NCI-H82 (cell line): ENCODE data around the gene RGS6.
A peak's percentile ranks its signal among the peaks of the same experiment; 100 is the strongest.

Experiments used
- DNase-seq: peaks from one replicate; lab custom pipeline; 2025; lab: John Stamatoyannopoulos, UW

Gene RGS6

DNA sequence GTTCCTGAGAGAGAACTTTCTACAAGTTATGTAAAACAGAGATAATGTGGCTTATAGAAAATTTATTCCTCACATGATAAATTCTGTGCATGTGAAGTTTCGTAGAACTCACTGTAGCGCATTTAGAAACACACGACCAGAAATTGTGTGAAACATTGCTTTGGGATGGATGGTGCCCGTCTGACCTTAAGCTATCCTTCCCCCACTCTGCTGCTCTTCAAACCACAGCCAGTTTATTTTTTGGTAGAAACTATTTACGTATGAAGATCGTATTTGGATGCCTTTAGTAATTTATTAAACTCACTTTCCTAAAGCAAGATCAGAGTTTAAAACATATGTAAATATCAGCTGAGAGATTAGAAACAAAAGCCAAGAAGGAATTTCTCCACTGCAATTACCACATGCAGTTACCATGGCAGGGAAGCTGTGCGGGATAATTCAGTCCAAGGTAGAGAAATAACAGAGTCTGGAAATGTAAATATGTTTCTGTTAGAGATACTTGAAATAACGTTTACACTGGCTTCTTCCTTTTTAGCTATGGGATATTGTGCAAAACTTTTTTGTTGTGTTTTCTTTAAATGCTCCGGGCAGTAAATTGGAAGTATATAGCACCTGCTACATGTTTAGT is 382.7 kb downstream of the RGS6 start:
- no peak for DNase-seq

DNA sequence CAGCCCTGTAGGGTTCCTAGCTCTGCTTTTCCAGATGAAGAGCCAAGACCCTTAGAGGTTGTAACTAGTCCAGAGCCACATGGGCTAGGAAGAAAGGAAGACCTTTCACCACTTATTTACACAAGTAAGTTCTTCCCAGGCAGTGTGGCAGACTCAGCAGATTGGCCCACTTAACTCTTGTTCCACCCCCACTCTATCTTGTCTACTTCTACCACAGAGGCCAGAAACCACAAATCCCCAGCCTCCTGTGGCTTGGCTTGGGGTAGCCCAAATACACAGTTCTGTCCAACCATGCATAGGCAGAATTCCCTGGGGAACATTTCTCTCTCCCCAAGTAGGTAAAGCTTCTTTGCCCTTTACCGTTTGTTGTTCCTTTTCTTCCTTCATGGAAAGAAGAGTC is 383.5 kb downstream of the RGS6 start:
- DNase-seq = no peak

DNA sequence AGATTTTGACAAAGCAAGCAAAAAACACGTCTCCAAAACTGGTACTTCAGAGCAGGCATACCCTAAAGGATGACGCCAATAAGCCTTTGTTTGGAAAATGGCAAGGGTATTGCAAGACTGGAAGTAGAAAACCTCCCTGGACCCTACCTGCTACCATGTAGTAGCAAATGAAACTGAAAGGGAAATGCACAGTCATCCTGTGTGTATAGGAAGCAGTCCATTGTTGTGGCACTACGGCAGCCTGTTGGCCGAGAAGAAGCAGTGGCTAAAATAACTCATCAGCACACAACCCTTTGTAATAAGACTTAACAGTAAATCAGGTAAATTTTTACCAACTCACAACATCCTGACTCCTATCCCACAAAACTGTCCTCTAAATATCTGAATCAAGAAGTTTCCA is 386.4 kb downstream of the RGS6 start:
- no peak for DNase-seq

DNA sequence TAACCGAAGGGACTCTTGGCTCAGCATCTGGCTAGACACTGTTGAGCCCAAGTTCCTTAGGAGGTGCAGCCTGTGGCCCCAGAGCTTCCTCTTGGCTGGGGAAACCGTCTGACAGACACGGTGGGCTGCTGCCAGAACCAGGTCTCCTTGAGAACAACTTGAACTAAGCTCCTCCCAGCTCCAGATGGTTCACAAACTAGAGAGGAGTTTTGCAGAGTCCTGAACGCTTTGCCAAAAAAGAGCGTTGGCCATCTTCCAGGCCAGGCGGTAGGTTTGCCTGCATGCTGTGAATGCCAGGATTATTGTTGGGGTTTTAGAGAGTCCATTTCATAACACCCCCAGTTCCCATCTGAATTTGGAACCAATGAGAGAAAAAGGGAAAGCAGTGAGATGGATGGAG is 399.8 kb downstream of the RGS6 start:
- peak; percentile 69 for DNase-seq

DNA sequence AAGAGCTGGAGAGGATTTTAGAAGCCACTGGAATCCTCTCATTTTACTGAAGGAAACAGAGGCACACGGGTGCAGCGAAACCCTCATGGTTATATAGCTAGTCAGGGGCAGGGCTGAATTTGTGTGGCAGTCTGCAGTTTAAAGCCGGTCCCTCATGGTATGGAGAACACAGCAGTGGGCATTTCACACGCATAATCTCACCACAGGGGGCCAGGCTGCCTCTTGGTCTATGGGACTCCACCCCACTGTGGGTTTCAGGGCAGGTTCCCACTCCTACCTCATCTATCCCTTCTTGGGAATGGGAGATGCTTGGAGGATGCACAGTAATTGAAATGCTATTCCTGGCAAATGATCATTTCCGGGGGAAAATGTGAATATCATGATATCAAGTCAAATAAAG is 400.6 kb downstream of the RGS6 start:
- no peak for DNase-seq

DNA sequence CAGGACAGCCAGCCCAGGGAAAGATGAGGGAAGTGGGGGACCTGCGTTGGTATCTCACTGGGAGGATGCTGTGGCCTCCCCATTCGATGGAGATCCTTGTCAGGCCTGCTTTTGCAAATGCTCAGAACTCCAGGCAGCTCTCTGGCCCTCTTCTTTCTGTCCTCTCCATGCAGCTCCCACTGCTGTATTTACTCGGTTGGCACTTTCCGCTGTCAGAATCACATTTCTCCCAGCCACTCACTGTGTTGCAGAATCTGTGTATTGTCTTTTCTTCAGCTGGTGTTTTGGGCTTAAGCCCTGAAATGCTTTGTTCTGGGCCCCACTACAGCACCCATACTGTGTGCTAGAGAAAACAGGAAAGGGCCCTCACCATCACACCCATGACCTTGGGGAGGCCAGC is 401.1 kb downstream of the RGS6 start:
- no peak for DNase-seq

DNA sequence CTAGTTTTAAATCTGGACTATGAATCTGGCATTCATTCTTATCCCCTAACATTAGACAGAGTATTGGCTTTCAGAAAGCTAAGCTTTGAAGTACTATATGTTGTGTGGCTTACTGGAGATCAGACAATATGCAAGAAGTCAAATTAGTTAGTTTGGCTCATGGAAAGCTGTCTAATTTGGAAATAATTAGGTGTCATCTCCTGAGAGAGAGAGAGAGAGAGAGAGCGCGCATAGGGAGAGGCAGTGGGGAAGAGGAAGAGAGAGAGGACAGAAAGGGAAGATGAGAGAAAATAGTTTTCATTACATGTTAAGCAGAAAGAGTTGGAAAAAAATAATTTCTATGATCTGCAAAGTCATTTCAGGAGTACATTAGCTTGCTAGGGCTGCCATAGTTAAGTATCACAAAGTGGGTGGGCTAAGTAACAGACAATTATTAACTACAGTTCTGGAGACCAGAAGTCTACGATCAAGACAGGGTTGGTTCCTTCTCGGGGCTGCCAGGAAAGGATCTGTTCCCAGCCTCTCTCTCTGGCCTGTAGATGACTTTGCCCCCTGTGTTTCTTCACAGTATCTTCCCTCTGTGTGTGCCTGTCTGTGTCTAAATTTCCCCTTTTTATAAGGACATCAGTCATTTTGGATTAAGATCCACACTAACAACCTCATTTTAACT is 404.2 kb downstream of the RGS6 start:
- DNase-seq = no peak

DNA sequence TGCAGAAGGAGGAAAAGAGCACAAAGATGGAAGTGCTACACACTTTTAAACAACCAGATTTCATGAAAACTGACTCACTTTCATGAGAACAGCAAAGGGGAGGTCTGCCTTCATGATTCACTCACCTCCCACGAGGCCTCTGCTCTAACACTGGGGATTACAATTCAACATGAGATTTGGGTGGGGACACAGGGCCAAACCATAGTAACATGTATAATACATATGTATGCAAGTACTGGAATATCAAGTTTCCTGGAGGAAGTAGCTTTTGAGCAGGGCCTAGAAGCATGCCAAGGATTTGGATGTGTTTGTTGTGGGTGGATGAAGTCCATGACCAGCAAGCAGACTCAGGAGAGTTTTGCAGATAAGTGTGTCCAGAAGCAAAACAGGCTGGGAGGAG is 409.0 kb downstream of the RGS6 start:
- no peak for DNase-seq

DNA sequence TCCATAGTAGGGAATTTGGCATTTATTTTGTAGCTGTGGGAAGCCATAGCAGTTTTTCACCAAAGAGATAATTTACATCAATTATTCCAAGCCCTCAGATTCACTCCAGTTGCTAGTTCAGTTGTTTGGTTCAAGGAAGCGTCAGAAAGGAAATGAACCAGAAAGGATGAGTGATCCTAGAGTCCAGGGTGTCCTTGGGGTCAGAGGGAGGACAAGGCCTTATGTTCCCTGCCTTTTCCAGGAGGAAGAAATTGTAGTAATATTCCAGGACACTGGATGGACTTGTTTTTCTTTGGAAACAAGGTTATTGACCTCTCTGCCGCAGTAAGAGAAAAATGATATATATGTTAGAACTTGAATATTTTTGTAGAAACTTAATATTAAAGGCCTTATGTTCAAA is 409.5 kb downstream of the RGS6 start:
- no peak for DNase-seq

DNA sequence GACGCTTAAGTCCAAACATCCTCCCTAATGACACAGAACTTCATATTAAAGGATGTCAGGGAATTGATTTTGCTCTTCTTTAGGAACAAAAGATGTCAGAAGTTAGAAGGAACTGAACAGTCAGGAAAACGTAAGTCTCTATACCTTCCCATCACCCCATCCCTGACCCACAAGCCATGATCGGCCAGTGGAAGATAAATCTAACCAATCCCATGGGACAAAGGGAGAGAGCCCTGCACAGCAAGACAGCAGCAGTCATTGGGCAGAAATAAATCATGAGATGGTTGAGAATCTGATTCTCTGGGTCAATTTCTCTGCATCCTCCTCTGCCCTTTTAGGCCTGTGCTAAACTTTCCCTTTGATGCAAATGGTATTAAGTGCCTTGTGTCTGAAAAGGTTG is 414.9 kb downstream of the RGS6 start:
- peak; percentile 71 for DNase-seq

DNA sequence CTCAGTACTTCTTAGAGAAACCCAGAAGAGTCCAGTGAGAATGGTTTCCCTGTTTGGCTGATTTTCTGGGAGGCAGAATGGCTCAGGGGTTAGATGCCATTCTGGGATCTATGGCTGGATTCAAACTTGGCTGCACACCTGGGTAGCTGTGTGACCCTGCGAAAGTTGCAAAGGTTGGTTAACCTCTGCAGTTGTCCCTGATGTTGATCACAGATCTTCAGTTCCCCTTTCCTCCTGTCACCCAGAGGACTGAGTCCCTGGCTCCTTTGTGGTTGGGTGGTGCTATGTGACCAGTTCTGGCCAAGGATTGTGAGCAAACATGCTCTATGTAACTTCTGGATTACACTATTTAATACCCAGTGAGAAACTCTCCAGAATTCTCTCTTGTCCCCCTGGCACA is 418.0 kb downstream of the RGS6 start:
- no peak for DNase-seq

DNA sequence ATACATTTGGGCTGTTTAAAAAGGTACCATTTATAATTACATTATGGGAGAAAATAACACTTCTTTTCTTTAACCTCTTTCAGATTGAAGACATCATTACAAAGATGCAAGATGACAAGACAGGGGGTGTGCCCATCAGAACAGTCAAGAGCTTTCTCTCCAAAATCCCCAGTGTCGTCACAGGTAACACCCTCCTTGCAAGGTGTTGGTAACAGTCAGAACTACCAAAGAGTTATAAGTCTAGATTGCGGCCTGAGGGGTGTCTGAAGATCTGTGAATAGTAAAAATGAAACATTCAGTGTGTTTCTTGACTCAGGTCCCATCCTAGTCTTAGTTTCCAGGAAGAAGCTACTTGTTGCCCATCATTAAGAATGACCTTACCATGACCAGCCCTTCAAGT is 419.8 kb downstream of the RGS6 start:
- no peak for DNase-seq

DNA sequence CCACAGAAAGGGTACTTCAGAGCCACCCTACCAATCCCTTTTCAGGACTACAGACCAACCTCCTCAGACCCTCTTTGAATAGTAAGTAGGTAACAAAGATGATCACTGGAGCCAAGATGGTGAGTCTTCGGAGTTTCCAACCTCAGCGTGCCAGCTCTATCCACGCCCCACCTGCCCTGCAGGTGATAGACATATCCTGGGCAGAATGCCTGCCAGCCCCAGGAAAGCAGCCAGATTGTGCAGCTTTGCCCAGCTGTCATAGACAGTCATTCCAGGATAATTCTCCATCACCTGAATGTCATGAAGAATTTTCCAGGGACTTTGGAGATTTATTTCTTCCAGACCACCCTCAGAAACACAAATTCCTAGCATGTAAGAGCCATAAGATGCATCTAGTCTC is 434.4 kb downstream of the RGS6 start:
- DNase-seq = no peak

DNA sequence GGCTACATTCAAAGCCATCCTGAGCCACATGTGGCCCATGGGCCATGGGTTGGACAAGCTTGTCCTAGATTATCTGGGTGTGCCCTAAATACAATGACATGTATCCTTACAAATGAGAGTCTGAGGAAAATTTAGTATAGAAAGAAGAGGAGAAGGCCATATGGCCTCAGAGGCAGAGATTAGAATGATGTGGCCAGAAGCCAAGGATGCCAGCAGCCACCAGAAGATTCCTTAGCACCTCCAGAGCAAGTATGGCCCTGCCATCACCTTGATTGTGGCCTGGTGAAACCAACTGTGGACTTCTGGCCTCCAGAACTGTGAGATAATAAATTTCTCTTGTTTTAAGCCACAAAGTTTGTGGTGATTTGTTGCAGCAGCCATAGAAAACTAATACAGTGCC is 436.9 kb downstream of the RGS6 start:
- DNase-seq = no peak

DNA sequence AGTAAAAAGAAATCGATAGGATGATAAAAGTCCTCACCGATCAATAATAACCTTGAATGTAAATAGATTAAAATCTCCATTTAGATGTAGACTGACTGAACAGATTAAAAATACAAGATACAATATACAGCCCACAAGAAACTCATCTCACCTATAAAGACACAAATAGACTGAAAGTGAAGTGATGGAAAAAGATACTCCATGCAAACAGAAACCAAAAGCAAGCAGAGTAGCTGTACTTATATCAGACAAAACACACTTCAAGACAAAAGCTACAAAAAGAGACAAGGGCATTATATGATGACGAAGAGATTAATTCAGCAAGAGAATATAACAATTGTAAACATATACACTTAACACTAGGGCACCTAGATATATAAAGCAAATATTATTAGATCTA is 444.8 kb downstream of the RGS6 start:
- DNase-seq = no peak

DNA sequence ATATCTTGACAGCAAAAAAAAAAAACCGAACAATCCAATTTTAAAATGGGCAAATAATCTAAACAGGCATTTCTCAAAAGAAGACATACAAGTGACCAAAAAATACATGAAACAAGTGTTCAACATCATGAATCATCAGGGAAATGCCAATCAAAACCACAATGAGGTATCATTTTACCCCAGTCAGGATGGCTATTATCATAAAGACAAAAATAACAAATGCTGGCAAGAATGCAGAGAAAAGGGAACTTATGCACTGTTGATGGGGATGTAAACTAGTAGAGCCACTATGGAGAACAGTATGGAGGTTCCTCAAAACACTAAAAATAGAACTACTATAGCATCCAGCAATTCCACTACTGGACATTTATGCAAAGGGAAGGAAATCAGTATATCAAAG is 448.2 kb downstream of the RGS6 start:
- DNase-seq = no peak

DNA sequence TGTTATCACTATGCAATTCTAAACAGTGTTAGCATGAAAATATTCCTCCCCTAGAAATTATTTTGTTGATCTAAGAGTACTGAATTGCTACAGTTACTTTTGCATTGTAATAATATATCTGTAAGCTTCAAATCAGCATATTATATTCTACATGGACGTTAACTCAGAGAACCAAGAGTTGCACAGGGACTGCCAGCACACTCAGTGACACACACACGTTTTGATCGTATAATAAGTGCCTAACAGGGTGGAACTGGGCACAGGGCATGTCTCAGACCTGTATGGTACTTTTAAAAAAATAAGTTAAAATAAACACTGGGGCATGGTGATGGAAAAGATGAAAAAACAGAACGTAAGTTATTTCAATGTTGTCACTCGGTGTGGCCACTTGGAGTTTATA is 451.6 kb downstream of the RGS6 start:
- DNase-seq = no peak

DNA sequence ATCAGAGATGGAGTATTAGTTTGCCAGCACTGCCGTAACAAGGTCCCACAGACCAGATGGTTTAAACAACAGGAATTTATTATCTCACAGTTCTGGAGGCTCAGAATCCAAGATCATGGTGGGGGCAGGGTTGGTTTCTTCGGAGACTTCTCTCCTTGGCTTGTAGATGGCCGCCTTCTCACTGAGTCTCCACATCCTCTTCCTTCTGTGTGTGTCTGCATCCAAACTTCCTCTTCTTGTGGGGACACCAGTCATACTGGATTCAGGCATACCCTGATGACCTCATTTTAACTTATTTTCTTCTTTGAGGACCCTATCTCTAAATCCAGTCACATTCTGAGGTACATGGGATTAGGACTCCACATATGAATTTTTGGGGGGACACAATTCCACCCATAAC is 455.5 kb downstream of the RGS6 start:
- no peak for DNase-seq

DNA sequence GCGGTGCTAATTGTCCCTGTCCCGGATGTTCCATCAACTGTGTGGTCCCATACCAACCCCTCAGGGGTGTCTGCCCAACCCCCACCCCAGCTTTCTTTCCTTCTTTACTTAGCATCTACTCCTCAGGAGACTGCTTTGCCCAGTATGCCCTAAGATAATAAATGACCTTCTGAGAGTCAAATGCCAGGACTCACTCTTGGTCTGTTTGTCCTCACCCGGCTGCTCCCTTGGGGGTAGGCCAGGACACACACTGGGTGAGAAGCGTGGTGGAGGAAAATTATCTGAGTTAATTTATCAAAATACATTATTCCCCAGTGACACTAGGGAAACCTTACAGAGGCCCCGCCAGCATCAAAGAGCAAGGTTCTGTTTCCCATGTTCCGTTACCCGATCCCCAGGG is 457.0 kb downstream of the RGS6 start:
- DNase-seq = no peak

DNA sequence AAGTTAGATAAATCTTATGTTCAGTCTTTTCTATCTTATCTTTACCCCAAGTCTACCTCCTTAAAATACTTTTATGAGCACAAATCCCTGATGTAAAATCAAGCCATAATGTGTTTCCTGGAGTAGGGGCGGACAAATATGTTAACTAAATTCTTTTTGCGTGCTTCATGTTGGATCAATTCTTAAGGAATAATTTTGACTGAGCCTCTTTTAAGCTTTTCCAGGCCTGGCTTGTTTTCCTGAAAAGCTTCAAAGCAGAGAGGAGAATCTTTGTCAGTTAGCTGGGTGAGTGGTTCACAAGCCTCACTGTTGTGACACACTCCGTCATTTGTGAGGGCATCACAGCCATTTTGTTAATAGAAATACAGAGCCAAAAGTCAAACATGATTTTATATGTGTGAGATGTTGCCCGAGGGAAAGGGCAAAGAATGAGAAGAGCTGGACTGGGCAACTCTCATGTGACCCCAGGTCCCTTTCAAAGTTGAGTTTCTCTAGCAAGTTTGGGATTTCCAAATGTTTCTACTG is 468.9 kb downstream of the RGS6 start:
- DNase-seq = no peak

DNA sequence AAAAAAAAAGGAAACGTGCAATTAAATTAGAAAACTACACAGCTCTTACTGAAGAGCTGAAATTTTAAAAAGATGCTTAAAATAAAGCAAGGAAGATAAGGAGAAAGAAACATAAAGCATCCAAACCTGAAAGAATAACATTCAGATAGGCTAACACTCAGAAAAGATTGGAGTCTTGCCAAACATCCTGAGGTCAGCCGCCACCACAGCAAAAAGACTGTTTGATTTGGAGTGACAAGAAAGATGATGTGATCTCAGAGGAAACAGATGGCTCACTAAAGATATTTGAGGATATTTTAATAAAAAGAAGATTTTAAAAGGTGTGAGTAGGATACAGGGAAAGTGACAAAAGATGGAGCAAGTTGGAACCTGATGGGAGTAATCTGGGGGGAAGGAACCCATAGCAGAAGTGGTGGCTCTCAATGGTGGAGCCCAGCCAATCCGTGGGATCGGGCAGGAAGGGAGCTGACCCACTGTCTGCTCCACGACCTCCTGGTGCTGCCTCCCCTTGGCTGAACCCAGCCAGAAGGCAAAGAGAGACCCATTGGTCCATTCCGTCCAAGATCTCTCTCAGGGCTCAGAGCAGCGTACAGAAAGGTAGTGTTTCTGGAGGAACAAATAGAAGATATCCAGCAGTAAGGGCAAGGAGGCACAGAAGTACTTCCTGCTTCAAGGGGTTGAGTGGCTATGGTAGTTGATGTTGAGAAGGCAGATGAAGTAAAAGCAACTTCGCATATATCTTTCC is 469.6 kb downstream of the RGS6 start:
- DNase-seq = no peak

DNA sequence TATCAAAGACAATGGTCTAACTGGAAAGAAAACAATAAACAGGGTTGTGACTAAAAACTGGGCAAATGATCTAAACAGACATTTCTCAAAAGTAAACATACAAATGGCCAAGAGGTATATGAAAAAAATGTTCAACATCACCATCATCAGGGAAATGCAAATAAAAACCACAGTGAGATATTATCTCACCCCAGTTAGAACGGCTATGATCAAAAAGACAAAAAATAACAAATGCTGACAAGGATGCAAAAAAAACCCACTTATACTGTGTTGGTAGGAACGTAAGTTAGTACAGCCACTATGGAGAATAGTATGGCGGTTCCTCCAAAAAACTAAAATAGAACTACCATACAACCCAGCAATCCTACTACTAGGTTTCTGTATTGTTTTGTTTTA is 470.1 kb downstream of the RGS6 start:
- DNase-seq = no peak

DNA sequence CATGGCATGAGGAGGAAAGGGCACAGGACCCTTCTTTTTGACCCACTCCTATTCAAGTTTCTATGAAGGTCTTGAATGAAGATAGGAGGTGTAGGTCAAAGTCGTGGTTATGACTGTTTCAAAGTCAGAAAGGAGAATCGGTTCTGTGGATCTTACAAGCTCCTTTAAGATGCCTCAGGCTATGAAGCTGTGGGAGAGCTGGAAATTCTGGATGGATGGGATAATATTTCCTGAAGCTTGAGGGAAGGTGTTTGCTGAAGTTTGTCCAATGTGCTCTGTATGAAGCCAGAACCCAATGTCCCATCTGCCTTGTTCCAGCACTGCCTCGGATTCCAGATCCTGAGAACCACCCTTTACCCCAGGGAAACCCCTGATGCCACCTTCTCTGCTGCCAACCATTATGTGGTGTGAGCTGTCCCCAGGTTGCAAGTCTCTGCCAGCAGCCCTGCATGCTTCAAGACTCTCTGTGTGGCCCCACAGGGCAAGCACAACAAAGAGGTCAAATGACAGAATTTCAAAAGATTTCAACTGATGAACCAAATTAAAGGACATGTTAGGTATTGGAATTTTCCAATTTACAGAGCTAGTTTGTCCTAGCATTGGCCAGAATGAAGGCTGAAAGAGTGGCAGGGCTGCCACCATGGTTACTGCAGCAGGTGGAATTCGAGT is 472.0 kb downstream of the RGS6 start:
- DNase-seq = no peak
